NCI-H2081 (cell line): ENCODE data around the gene RWDD3.

Experiments
- DNase-seq, 2 experiments: peaks; one replicate each; lab custom pipeline; 2025; lab: John Stamatoyannopoulos, UW

Gene RWDD3

GRCh38 chr1:95233737-95234500 lies at the start of gene RWDD3:
Gene RWDD3, plus strand, starts transcription at chr1:95234210. Its CDS starts 21 bp downstream, at chr1:95234231.
- peak; percentile 62 to 70 for DNase-seq

GRCh38 chr1:95186149-95186548 lies 47.9 kb upstream of the RWDD3 start:
- no peak for DNase-seq

DNA sequence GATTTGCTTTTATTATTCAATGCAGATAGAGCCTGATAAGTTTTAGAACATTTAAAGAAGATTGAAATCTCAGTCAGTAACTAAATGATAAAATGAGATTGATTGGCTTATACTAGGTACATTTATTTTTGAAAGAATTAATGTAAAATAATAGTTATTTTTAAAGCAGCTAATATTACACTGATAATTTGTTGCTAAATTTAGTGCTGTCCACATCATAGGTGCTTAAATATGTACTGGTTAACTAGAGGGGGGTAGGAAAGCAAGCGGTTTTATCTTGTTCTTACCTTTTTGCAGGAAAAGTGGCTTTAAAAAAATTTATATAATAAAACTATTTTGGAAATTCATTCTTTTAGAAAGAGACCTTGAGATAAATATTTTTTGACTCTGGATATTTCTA lies 40.4 kb upstream of the RWDD3 start:
- DNase-seq = no peak

GRCh38 chr1:95195046-95195445 lies 39.0 kb upstream of the RWDD3 start:
- DNase-seq = no peak

DNA sequence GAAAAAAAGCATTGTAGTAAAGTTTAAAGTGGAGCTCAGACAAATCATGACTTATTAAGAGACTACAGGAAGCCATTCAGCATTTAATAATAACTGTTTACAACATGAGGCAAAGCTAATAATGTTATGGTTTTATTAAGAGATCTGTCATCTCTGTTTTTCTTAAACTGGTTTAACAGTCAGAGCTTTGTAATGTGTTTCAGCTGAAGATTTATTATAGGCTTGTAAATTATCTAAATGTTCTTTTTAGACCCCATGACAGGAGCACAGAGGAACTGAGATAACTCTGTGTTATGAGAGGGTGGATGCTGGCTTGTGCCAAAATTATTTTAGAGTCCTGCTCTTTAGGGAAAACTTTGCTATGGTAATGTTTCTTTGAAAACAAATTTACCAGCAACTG lies 38.0 kb upstream of the RWDD3 start:
- DNase-seq = no peak

GRCh38 chr1:95197616-95198252 lies 36.3 kb upstream of the RWDD3 start:
- DNase-seq = no peak

DNA sequence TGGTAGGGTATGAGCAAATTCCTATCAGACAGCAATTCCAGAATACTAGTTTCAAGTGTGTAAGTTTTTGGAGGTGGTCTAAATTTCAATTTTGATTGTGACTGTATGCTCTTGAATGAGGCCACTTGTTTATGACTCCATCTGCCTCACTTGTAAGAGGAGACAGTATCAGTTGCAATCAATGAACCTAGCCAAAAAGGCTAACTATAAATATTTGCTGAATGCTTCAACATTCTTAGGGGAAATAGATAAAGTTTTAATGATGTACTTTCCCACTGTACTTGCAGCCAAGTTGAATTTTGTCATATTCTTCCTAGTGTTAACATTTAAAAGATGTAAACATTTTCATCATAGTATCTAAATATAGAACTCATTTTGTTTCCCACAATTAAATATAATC lies 32.1 kb upstream of the RWDD3 start:
- no peak for DNase-seq

DNA sequence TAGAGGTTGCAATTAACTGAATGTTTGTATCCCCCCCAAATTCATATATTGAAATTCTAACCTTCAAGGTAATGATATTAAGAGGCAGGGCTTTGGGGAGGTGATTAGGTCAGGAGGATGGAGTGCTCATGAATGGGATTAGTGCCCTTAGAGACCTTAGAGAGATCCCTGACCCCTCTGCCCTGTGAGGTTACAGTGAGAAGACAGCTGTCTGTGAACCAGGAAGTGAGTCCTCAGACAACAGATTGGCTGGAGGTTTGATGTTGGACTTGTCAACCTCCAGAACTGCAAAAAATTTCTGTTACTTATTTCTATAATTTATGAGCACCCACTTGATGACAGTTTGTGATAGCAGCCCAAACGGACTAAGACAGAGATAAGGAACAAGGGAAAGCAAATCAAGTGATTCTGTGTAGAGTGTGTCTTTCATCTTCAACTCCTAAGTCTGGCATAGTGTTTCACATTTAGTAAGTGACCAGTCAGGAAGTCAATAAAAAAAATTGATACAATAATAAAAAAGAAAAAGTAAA lies 30.0 kb upstream of the RWDD3 start:
- DNase-seq = no peak

DNA sequence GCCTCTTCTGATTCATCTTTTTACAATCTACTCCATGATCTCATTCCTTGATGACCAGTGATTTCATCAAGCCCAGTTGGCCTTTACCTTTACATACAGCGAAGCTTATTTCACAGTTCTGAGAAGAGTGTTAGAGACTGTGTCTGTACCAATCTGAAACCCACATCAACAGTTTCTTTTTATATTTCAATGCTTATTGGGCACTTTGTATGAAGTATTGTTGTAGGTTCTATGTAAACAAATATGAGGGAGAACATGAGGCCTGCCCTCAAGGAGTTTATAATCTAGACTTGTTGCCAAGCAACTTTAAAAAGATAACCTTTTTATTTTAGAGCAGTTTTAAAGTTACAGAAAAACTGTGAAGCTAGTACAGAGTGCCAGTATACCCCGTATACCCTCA lies 27.5 kb upstream of the RWDD3 start:
- DNase-seq = no peak

GRCh38 chr1:95207223-95207935 lies 26.6 kb upstream of the RWDD3 start:
- no peak for DNase-seq

- DNase-seq = no peak
These were observed 25.1 kb upstream of the RWDD3 start for GRCh38 chr1:95208876-95209275.

- no peak for DNase-seq
These were observed 24.7 kb upstream of the RWDD3 start for GRCh38 chr1:95209291-95209690.

DNA sequence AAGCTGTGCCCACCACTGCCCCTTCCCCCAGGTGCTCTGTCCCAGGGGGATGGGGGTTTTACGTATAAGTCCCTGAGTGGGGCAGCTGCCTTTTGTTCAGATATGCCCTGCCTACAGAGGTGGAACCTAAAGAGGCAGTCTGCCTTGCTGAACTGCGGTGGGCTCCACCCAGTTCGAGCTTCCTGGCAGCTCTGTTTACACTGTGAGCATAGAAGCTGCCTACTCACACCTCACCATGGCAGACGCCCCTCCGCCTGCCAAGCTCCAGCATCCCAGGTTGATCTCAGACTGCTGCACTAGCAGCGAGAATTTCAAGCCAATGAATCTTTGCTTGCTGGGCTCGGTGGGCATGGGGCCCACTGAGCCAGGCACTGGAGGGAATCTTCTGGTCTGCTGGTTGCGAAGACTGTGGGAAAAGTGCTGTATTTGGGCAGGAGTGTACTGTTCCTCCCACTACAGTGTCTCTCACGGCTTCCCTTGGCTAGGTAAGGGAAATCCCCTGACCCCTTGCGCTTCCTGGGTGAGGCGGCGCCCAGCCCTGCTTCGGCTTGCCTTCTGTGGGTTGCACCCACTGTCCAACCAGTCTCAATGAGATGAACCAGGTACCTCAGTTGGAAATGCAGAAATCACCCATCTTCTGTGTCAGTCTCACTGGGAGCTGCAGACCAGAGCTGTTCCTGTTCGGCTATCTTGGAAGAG lies 17.6 kb upstream of the RWDD3 start:
- DNase-seq = no peak

GRCh38 chr1:95217371-95217770 lies 16.6 kb upstream of the RWDD3 start:
- no peak for DNase-seq

DNA sequence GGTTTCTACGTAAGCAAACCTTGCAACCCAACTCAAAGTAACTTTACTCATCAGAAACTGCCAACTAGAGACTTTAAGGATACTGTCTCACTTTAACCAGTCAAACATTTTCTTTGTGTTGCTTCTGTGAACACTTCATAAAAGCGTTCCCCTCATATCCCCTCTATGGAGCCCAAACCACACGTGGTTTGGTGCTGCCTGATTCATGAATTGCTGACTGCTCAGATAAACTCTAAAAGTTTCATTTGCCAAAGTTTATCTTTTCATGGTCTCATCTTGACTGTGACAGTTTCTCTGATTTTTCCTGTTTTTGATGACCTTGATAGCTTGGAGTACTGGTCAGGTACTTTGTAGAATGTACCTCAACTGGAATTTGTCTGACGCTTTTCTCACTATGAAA lies 14.6 kb upstream of the RWDD3 start:
- no peak for DNase-seq

DNA sequence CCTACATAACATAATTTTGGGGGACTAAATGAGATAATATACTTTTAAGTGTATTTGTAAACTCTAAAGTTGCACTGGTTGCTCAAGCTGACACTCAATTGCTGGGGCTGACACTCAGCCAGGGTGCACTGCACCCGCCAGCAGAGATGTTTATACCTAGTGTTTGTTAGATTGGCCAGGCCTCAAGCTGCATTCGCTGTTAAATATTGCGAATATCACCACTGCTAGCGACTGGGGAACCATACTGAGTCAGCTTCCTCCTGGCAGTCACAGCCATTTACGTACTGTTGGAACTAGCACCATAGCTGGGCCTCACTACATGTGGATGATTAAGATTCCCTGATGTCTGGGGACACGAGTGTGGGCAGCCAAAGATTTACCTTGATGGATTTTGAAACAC lies 12.7 kb upstream of the RWDD3 start:
- DNase-seq = no peak

- DNase-seq = no peak
These were observed 11.4 kb upstream of the RWDD3 start for GRCh38 chr1:95222629-95223028.

- no peak for DNase-seq
These were observed 10.9 kb upstream of the RWDD3 start for GRCh38 chr1:95223110-95223509.

DNA sequence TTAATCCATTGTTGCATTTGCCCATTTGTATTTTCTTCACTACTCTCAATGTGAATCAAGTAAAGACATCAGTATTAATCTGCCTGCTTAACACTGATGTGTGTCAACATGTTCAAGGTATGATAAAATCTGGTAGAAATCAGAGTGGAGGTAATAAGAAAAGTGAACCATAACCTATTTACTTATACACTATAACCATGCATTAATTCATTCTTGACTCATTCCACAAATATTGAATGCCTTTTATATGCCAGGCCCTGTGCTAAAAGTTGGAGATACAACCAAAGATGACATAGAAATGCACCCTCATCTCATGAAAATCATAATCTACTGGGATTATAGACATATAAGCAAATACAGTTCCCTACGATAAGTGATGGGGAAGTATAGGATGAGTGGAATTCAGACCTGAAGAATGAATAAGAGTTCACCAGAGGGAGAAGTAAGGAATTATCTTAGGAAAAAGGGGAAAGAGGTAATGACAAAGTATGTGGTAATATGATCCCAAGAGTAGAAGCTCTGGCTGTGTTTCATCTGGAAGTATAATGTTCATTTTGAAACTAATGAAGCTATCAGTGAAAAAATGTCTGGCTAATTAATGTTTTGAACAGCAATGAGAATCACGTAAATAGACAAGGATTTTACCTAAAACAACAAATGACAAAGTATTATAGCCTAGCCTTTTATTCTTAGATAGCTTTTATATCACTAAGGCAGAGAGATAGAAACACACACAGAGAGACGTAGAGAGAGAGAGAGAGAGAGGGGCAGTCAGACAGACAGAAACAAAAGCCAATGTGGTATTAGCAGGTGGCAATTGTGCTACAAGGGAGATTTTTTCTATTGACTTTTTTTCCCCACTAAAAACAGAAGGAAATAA lies 7.0 kb upstream of the RWDD3 start:
- DNase-seq = no peak

DNA sequence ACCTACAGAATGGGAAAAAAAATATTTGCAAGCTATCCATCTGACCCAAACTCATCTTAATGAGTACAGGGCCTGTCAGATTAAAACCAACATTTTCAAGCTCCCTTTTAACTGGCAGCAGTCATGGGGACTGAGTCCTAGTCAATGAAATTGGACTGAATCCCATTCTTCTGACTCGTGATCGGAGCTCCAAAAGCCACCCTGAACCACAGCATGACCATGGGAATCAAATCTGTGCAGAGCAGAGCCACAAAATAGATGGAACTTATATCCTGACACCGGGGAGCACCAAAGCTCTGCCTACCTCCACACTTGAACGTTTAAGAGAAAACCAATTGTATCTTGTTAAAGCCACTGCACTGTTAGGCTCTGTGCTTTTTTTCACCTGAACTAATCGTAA lies 5.0 kb upstream of the RWDD3 start:
- no peak for DNase-seq

DNA sequence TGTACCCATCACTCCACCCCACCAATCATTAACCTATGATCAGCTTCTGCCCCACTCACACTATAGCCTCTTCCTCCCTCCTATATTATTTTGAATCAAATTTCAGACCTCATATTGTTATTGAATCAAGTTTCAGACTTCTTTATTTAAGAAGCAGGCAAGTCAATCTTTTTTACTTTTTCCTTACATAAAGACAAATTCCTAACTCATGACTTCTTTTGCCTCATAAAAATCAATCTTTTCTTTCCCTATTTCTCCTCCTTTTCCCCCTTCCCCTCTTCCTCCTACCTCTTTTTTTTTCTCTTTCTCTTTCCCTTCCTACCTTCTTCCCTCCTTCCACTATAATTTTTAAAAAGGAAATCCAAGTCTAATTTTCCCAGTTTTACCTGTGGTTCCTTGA lies 4.3 kb upstream of the RWDD3 start:
- DNase-seq = no peak
